GM19043 (cell line): Measurements from ENCODE around the gene NFATC1.

Source experiments
- ATAC-seq: cut with Tn5 transposase; IDR thresholded peaks from one replicate; pipeline ENCODE4 v1.9.1; 2021; ENCODE audit warnings: low read depth; ENCODE audit not compliant: unreplicated experiment

NFATC1 gene

GRCh38 chr18:79512461-79513380 lies 117.0 kb downstream of the NFATC1 start:
- no peak for ATAC-seq

DNA sequence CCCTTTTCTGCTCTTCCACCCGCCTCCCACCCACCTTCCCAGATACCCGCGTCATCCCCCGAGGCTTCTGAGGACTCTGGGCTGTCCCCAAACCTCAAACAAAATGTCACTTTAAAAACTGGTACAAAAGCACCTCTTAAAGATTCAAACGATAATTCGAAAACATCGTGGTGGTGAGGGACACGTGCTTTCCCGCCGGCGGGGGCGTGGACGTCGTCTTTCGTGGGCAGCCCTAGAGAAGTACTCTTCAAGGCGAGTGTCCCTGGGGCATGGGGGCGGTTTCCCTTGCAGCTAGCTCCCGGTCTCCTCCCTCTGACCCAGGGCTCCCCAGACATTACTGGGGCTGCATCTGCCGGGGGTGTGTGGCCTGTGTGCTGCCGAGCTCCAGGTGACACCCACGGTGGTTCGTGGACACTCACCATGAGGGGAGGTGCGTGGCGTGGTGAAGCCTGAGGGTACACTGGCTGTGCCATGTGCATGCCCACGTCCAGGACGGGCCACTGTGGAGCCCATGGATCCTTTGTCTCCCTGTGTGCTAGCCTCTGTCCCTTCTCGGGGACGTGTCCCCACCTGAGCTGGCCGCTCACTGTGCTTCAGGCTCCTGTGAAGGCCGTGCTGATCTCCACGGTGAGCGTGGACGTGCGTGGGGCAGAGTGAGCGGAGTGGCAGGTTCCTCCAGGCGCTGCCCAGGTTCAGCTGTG lies 117.8 kb downstream of the NFATC1 start:
- no peak for ATAC-seq

GRCh38 chr18:79515331-79515730 lies 119.6 kb downstream of the NFATC1 start:
- ATAC-seq, result no peak

DNA sequence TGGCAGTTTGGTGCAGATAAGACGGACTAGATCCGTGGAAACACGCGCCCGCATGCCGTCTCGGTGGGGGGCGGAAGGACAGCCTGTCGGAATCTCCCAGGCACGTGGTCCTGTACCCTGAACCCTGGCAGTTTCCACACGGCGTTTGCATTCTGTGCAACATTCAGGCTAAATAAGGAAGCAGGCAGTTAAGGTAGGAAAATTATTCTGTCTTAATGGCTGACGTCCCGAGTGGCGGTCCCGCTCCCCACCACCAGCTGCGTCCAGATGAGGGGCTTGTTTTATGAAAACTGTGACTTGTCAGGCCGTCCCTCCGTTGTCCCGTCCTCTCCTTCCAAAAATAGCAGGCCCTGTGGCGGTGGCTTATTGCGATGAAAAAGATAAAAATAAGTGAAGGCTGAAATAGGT lies 120.2 kb downstream of the NFATC1 start:
- no peak for ATAC-seq

GRCh38 chr18:79516441-79516931 lies 120.8 kb downstream of the NFATC1 start:
- ATAC-seq, result no peak

GRCh38 chr18:79517341-79517740 lies 121.6 kb downstream of the NFATC1 start:
- ATAC-seq, result no peak

- no peak for ATAC-seq
These were observed 122.4 kb downstream of the NFATC1 start for GRCh38 chr18:79518028-79518682.

DNA sequence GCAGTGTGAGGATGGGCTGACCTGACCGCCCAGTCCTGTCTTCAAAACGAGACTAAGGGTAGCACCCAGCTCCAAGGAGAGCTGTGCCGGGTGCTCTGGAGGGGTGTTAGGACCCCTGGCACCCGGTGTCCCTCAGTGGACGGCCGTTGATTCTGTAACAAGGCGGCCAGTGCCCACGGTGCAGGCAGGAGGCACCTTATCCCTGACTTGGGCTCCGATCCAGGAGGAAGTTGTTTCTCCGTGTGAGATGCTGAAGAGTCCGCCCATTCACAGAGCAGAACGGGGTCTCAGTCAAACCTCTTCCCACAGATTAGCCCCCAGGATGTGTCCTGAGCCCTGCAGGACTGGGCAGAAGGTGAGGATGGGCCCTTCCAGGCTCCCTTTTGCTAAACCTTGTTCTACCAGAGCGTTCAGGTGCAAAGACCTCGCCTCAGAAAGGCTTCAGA lies 123.0 kb downstream of the NFATC1 start:
- ATAC-seq, result no peak

GRCh38 chr18:79519751-79520477 lies 124.2 kb downstream of the NFATC1 start:
- ATAC-seq, result no peak

DNA sequence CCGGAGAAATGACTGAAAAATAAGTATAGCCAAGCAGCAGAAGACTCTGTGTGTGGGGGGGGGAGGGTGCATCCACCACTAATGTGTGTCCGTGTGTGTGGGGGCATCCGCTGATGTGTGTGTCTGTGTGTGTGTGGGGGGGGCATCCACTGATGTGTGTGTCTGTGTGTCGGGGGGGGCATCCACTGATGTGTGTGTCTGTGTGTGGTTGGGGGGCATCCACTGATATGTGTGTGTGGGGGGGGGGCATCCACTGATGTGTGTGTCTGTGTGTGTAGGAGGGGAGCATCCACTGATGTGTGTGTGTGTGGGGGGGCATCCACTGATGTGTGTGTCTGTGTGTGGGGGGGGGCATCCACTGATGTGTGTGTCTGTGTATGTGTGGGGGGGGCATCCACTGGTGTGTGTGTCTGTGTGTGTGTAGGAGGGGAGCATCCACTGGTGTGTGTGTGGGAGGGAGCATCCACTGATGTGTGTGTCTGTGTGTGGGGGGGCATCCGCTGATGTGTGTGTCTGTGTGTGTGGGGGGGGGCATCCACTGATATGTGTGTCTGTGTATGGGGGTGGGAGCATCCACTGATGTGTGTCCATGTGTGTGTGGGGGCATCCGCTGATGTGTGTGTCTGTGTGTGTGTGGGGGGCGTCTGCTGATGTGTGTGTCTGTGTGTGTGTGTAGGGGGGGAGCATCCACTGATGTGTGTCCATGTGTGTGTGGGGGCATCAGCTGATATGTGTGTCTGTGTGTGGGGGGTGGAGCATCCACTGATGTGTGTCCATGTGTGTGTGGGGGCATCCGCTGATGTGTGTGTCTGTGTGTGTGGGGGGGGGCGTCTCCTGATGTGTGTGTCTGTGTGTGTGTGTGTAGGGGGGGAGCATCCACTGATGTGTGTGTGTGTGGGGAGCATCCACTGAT lies 125.0 kb downstream of the NFATC1 start:
- no peak for ATAC-seq

GRCh38 chr18:79521416-79522205 lies 125.9 kb downstream of the NFATC1 start:
- no peak for ATAC-seq

DNA sequence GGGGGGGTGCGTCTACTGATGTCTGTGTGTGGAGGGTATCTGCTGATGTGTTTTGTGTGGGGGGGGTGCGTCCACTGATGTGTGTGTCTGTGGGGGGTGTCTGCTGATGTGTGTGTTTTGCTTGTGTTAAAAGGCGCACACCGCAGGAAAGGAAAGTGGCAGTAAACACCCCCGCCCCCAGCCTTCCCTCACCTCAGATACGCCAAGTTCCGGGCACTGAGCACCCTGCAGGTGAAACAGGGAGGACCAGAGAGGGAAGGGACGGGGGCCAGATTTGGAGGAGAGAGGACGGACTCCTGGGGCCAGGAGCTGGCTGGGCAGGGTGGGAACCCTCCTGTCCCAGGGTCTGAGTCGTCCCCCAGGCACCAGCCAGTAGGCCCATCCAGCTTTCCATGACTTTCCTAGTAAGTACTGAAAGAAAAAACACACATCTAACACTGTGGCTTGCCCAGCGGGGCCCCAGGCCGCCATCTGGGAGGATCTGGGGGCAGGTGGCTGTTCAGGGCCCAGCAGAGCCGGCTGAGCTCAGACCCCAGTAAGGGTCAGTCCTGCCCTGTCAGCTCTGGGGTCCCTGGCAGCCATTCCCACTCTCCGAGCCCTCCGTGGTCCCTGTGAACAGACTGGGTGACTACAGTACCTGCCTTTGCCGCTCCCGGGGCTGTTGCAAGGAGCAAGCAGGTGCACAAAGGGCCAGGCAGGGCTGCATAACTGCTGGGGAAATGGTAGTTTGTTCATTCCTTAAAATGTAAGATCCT lies 126.9 kb downstream of the NFATC1 start:
- ATAC-seq, result peak; percentile 23

- ATAC-seq, result peak; percentile 31
These were observed 127.5 kb downstream of the NFATC1 start for GRCh38 chr18:79523206-79523735.

GRCh38 chr18:79523736-79524180 lies 128.0 kb downstream of the NFATC1 start:
- ATAC-seq, result peak; percentile 46

DNA sequence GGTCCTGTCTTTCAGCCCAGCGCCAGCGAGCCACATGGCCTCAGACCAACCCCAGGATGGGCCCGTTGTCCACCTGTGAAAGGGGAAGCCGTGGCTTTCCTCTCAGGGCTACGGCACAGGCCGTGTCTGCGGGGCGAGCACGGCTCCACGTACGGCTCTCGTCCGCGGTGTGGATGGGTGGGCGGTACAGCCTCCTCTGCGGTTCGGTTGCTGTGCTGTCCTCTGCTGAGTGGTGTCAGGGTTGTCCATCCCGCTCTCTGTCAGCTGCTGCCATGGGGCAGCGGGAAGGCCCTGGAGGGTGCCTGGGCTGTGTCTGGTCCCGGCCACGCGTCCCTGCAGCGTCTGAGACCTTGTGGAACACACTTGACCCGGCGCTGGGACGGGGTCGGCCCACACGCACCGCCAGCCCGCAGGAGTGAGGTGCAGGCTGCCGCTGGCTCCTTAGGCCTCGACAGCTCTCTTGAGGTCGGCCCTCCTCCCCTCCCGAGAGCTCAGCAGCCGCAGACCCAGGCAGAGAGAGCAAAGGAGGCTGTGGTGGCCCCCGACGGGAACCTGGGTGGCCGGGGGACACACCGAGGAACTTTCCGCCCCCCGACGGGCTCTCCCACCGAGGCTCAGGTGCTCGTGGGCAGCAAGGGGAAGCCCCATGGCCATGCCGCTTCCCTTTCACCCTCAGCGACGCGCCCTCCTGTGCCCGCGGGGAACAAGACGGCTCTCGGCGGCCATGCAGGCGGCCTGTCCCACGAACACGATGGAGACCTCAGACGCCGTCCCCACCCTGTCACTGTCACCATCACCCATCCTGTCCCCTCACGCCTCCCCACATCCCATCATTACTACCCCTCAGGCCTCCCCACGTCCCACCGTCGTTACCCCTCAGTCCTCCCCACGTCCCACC lies 128.7 kb downstream of the NFATC1 start:
- ATAC-seq, result peak; percentile 17
